GM21529 (cell line): Measurements from ENCODE around the gene FTO.

Experiments used
- ATAC-seq: cut with Tn5 transposase; IDR thresholded peaks from one replicate; pipeline ENCODE4 v1.9.1; 2021; ENCODE audit not compliant: unreplicated experiment

FTO gene

GRCh38 chr16:54070789-54071343 is 366.9 kb downstream of the FTO start:
- ATAC-seq = peak; percentile 61

- no peak for ATAC-seq
Measured at GRCh38 chr16:54071514-54071913, 367.6 kb downstream of the FTO start.

GRCh38 chr16:54072237-54072636 is 368.3 kb downstream of the FTO start:
- ATAC-seq = no peak

GRCh38 chr16:54073356-54073755 is 369.4 kb downstream of the FTO start:
- ATAC-seq = no peak

- no peak for ATAC-seq
Measured at GRCh38 chr16:54075446-54075845, 371.5 kb downstream of the FTO start.

- ATAC-seq = no peak
Measured at GRCh38 chr16:54076006-54076504, 372.1 kb downstream of the FTO start.

GRCh38 chr16:54077050-54077821 is 373.3 kb downstream of the FTO start:
- ATAC-seq = no peak

- no peak for ATAC-seq
Measured at GRCh38 chr16:54080524-54081008, 376.6 kb downstream of the FTO start.

GRCh38 chr16:54086791-54087190 is 382.8 kb downstream of the FTO start:
- no peak for ATAC-seq

GRCh38 chr16:54090602-54091001 is 386.6 kb downstream of the FTO start:
- ATAC-seq = no peak

- no peak for ATAC-seq
Measured at GRCh38 chr16:54093281-54093680, 389.3 kb downstream of the FTO start.

- ATAC-seq = no peak
Measured at GRCh38 chr16:54094641-54095040, 390.7 kb downstream of the FTO start.

- no peak for ATAC-seq
Measured at GRCh38 chr16:54096607-54097006, 392.7 kb downstream of the FTO start.

- no peak for ATAC-seq
Measured at GRCh38 chr16:54097774-54098173, 393.8 kb downstream of the FTO start.

GRCh38 chr16:54098247-54098646 is 394.3 kb downstream of the FTO start:
- no peak for ATAC-seq

GRCh38 chr16:54099627-54100026 is 395.7 kb downstream of the FTO start:
- no peak for ATAC-seq

GRCh38 chr16:54102888-54103866 is 399.2 kb downstream of the FTO start:
- no peak for ATAC-seq

GRCh38 chr16:54106057-54106456 is 402.1 kb downstream of the FTO start:
- no peak for ATAC-seq

GRCh38 chr16:54107583-54108202 is 403.7 kb downstream of the FTO start:
- ATAC-seq = no peak

GRCh38 chr16:54110016-54110981 is 406.3 kb downstream of the FTO start:
- ATAC-seq = no peak
